ENCODE data around the gene ANTKMT. TPM values are rescaled to one million over a fixed set of nuclear protein-coding genes. Genes with fewer than 3 reads are reported as not detected.

The ANTKMT gene
- total and polyA plus RNA-seq, 2 donors (not counting 3 experiments of a cell fraction or from before 2014, with no cell fraction given) = 26.1 to 27.9 TPM

GRCh38 chr16:708019-708418 lies 12.9 kb upstream of the ANTKMT start:
- Histone ChIP-seq H4K20me1 (replicated peaks; ENCODE audit: control insufficient read depth, extremely low read depth, insufficient read depth, low read length) (no peaks in the 10 kb centered on the region), H3K27ac (ENCODE audit: insufficient read depth, low read depth, low read length) (no peak overlapping the region), H3K36me3 (ENCODE audit: control insufficient read depth in 2 of 2, extremely low read depth in 1 of 2, insufficient read depth in 2 of 2, low read length in 2 of 2) (no peaks in the 10 kb centered on the region), H3K4me3 (replicated peaks in 1 of 3; ENCODE audit: insufficient read depth in 1 of 3, low read depth in 1 of 3, low read length in 3 of 3) (no peak overlapping the region), H3K4me2 (ENCODE audit: insufficient read depth, low read length) (no peak overlapping the region), H3K4me1 (ENCODE audit: control insufficient read depth, extremely low read depth, insufficient read depth, low read length) (no peaks in the 10 kb centered on the region), H3K9me1 (replicated peaks; ENCODE audit: control insufficient read depth, extremely low read depth, insufficient read depth, low read length) (no peaks in the 10 kb centered on the region), H3K9ac (replicated peaks; ENCODE audit: extremely low read depth, insufficient read depth, low read length) (no peak overlapping the region), H3K79me2 (ENCODE audit: control insufficient read depth, insufficient read depth, low read length) (no peaks in the 10 kb centered on the region), H3K27me3 (ENCODE audit: control insufficient read depth in 2 of 2, insufficient read depth in 2 of 2, low read length in 2 of 2) (peaks cover 24 to 32% of the 10 kb centered on the region in 2 experiments), H3K9me3 (replicated peaks; ENCODE audit: control insufficient read depth, insufficient read depth, low read length) (no peaks in the 10 kb centered on the region), H2AFZ (ENCODE audit: low read depth, low read length) (no peak overlapping the region)
- POLR2A ChIA-PET = no interaction called here
- CTCF ChIA-PET = interaction anchor here (0.8 to 2.4 kb wide), 2 partner anchors 12 to 77 kb away, joined by 3 to 8 read pairs; no protein-coding TSS in a partner anchor
- TF ChIP-seq CTCF (IDR thresholded peaks at IDR 0.05; ENCODE audit: extremely low read depth in 1 of 2, insufficient read depth in 1 of 2, low read depth in 1 of 2, low read length in 2 of 2) (no peak), POLR2AphosphoS5 (IDR thresholded peaks at IDR 0.05; ENCODE audit: insufficient read depth, low read depth, low read length) (no peak), MAX (IDR thresholded peaks at IDR 0.05; ENCODE audit: insufficient read depth, insufficient read length) (no peak), FOS (IDR thresholded peaks at IDR 0.05; ENCODE audit: borderline replicate concordance, insufficient read depth, low read length) (no peak), EZH2 (IDR thresholded peaks at IDR 0.05; ENCODE audit: borderline replicate concordance, low read depth, low read length, severe bottlenecking) (no peak)
- dilution Hi-C loops (cut with MboI; ENCODE audit: extremely low pct_ligation_motif_present, low sequenced_read_pairs) (no loop called here), intact Hi-C loops (cut with micrococcal nuclease) (no loop called here)
- DNase-seq (ENCODE audit: low read depth, low spot score) (no peak), FAIRE-seq (no peak)
- BruUV-seq (replicated peaks) = no TSS peak

- H3K9me3 ChIP-seq (replicated peaks; ENCODE audit: control insufficient read depth, insufficient read depth, low read length) = no peaks in the 10 kb centered on the region
- TF ChIP-seq EZH2 (IDR thresholded peaks at IDR 0.05; ENCODE audit: borderline replicate concordance, low read depth, low read length, severe bottlenecking) = no peak
- no peak for TF ChIP-seq MYC (IDR thresholded peaks at IDR 0.05; ENCODE audit: low read depth, low read length)
- no peak for TF ChIP-seq GATA2 (IDR thresholded peaks at IDR 0.05; ENCODE audit: insufficient read depth, insufficient read length, low read depth, low read length)
- TF ChIP-seq POLR2A (IDR thresholded peaks at IDR 0.05; ENCODE audit: low read depth, low read length) = no peak
- no peak for TF ChIP-seq POLR2AphosphoS5 (IDR thresholded peaks at IDR 0.05; ENCODE audit: insufficient read depth, low read depth, low read length)
- TF ChIP-seq MAX (IDR thresholded peaks at IDR 0.05; ENCODE audit: insufficient read depth, insufficient read length) = no peak
- no peak for TF ChIP-seq JUN (IDR thresholded peaks at IDR 0.05; ENCODE audit: borderline replicate concordance, insufficient read depth, insufficient read length, low read depth)
- TF ChIP-seq CTCF (IDR thresholded peaks at IDR 0.05; ENCODE audit: extremely low read depth in 1 of 2, insufficient read depth in 1 of 2, low read depth in 1 of 2, low read length in 2 of 2) = no peak
- TF ChIP-seq FOS (IDR thresholded peaks at IDR 0.05; ENCODE audit: borderline replicate concordance, insufficient read depth, low read length) = no peak
- peaks cover under 1% of the 10 kb centered on the region for H3K4me1 ChIP-seq (ENCODE audit: control insufficient read depth, extremely low read depth, insufficient read depth, low read length)
- no peaks in the 10 kb centered on the region for H3K9me1 ChIP-seq (replicated peaks; ENCODE audit: control insufficient read depth, extremely low read depth, insufficient read depth, low read length)
- no peaks in the 10 kb centered on the region for H4K20me1 ChIP-seq (replicated peaks; ENCODE audit: control insufficient read depth, extremely low read depth, insufficient read depth, low read length)
- ChIA-PET CTCF (interaction anchor here (2.4 kb wide), 1 partner anchor 348 kb away, joined by 17 read pairs; no protein-coding TSS in a partner anchor), POLR2A (no interaction called here)
- H2AFZ ChIP-seq (ENCODE audit: low read depth, low read length) = no peak overlapping the region
- no peaks in the 10 kb centered on the region for H3K79me2 ChIP-seq (ENCODE audit: control insufficient read depth, insufficient read depth, low read length)
- intact Hi-C loops (cut with micrococcal nuclease) = no loop called here
- FAIRE-seq (no peak), DNase-seq (ENCODE audit: low read depth, low spot score) (no peak)
- no TSS peak for BruUV-seq (replicated peaks)
- no peak overlapping the region for H3K9ac ChIP-seq (replicated peaks; ENCODE audit: extremely low read depth, insufficient read depth, low read length)
- no peak overlapping the region for H3K4me3 ChIP-seq (replicated peaks in 1 of 3; ENCODE audit: insufficient read depth in 1 of 3, low read depth in 1 of 3, low read length in 3 of 3)
- peaks cover 19 to 27% of the 10 kb centered on the region in 2 experiments for H3K27me3 ChIP-seq (ENCODE audit: control insufficient read depth in 2 of 2, insufficient read depth in 2 of 2, low read length in 2 of 2)
- H3K36me3 ChIP-seq (ENCODE audit: control insufficient read depth in 2 of 2, extremely low read depth in 1 of 2, insufficient read depth in 2 of 2, low read length in 2 of 2) = no peaks in the 10 kb centered on the region
- dilution Hi-C loops (cut with MboI; ENCODE audit: extremely low pct_ligation_motif_present, low sequenced_read_pairs) = no loop called here
- no peak overlapping the region for H3K4me2 ChIP-seq (ENCODE audit: insufficient read depth, low read length)
- no peak overlapping the region for H3K27ac ChIP-seq (ENCODE audit: insufficient read depth, low read depth, low read length)
Measured at GRCh38 chr16:708959-709358, 12.0 kb upstream of the ANTKMT start.

Data from endothelial cell of umbilical vein (primary cell).